ENCODE measurements around the gene ALG11.
"Not testable (repeated sequence)": the region's sequence is repeated elsewhere in the genome, so short reads cannot be mapped to it uniquely, and the experiment has no call there.

The ALG11 gene

DNA sequence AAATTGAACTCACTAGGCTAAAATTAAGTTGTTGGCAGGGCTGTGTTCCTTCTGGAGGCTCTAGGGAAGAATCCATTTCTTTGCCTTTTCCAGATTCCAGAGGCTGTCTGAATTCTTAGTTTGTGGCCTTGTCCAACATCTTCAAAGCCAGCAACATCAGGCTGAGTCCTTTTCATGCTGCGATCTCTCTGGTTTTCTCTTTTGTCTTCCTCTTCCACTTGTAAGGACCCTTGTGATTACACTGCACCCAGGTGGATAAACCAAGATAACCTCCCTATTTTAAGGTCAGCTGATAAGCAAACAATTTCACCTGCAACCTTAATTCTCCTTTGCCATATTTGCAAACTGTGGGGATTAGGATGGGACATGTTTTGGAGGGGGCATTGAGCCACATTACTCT, 23.8 kb downstream of the ALG11 start:
- no peak for TF ChIP-seq CTCF (IDR thresholded peaks at IDR 0.05; ENCODE audit: extremely low read depth, insufficient read depth, missing control alignments)
- in situ Hi-C loops (cut with MboI; ENCODE audit: low pct_unique_long_range_greater_than_20kb, low sequenced_read_pairs, unreplicated experiment) = no loop called here
- DNase-seq (ENCODE audit: low spot score) = no peak

DNA sequence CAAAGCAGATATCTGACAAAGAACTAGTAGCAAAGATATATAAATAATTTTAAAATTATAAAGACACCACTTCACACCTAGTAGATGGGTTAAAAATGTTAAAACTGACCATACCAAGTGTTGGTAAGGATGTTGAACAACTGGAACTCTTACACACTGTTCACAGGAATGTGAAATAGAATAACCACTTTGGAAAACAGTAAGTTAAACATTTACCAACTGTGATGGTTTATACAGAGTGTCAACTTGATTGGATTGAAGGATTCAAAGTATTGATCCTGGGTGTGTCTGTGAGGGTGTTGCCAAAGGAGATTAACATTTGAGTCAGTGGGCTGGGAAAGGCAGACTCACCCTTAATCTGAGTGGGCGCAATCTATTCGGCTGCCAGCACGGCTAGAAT, 31.5 kb downstream of the ALG11 start:
- TF ChIP-seq CTCF (IDR thresholded peaks at IDR 0.05; ENCODE audit: extremely low read depth, insufficient read depth, missing control alignments) = no peak
- DNase-seq (ENCODE audit: low spot score) = no peak
- in situ Hi-C loops (cut with MboI; ENCODE audit: low pct_unique_long_range_greater_than_20kb, low sequenced_read_pairs, unreplicated experiment) = no loop called here

DNA sequence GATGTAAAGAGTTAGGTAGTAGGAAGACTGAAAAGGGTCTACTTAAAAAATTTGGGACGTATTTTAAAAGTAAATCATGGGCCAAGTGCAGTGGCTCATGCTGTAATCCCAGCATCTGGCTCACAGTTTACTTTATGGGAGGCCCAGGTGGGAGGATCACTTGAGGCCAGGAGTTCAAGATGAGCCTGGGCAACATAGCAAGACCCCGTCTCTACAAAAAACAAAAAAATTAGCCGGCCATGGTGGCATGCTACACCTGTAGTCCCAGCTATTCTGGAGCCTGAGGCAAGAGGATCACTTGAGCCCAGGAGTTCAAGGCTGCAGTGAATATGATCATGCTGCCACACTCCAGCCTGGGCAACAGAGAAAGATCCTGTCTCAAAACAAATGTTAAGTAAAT, 35.3 kb downstream of the ALG11 start:
- in situ Hi-C loops (cut with MboI; ENCODE audit: low pct_unique_long_range_greater_than_20kb, low sequenced_read_pairs, unreplicated experiment) = no loop called here
- TF ChIP-seq CTCF (IDR thresholded peaks at IDR 0.05; ENCODE audit: extremely low read depth, insufficient read depth, missing control alignments) = no peak
- DNase-seq (ENCODE audit: low spot score) = no peak

- in situ Hi-C loops (cut with MboI; ENCODE audit: low pct_unique_long_range_greater_than_20kb, low sequenced_read_pairs, unreplicated experiment) = no loop called here
These were observed 36.3 kb downstream of the ALG11 start for GRCh38 chr13:52048516-52048915.

DNA sequence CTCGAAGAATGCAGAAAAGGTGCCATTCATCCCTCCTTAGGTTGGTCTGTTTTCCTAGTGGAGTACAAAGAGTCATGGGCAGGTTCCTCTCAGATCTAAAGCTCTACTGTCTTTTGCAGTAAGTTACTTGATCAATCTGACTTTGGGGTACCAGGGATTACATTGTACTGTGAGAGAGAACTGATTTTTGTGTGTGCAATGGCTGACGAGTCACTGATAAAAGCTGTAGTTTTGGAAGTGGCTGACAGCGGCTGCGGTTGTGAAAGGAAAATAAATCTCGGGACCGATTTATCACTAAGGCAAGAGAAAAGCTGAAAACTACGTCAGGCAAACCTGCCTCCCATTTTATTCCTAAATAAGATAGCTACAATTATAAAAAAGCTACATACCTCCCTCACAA, 39.2 kb downstream of the ALG11 start:
- in situ Hi-C loops (cut with MboI; ENCODE audit: low pct_unique_long_range_greater_than_20kb, low sequenced_read_pairs, unreplicated experiment) = no loop called here
- no peak for DNase-seq (ENCODE audit: low spot score)
- no peak for TF ChIP-seq CTCF (IDR thresholded peaks at IDR 0.05; ENCODE audit: extremely low read depth, insufficient read depth, missing control alignments)

More at GRCh38 chr13:52048516-52048915, 36.3 kb downstream of the ALG11 start:
- no peak for TF ChIP-seq CTCF (IDR thresholded peaks at IDR 0.05; ENCODE audit: extremely low read depth, insufficient read depth, missing control alignments)
- DNase-seq (ENCODE audit: low spot score) = no peak

DNA sequence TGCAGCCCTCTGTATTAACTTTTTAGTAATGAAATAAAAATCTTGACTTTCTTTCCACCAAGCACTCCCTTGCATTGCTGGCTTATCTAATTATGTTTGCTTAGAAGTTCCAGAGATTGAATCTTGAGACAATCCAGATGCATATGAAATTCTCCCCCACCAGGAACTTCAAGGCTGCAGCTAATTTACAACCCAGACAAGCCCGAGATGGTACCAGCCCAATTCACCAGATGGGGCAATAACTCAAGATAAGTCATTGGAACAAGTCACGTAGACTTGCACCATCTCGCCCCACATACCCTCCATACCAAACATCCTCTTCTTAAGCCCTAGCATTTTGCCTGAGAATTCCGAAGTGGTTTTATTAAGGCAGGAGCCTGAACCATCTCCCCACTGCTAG, 41.3 kb downstream of the ALG11 start:
- DNase-seq (ENCODE audit: low spot score) = no peak
- no peak for TF ChIP-seq CTCF (IDR thresholded peaks at IDR 0.05; ENCODE audit: extremely low read depth, insufficient read depth, missing control alignments)
- in situ Hi-C loops (cut with MboI; ENCODE audit: low pct_unique_long_range_greater_than_20kb, low sequenced_read_pairs, unreplicated experiment) = no loop called here

DNA sequence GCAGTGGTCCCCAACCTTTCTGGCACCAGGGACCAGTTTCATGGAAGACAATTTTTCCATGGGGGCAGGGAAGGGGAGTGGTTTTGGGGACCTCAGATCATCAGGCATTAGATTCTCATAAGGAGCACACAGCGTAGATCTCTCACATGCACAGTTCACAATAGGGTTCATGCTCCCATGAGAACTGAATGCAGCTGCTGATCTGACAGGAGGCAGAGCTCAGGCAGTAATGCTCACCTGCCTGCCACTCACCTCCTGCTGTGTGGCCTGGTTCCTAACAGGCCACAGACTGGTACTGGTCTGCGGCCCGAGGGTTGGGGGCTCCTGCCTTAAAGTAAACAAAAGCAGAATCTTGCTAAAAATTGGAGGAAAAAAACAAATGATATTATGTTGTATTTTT, 48.9 kb downstream of the ALG11 start:
- DNase-seq (ENCODE audit: low spot score); in situ Hi-C loops (cut with MboI; ENCODE audit: low pct_unique_long_range_greater_than_20kb, low sequenced_read_pairs, unreplicated experiment): not testable (repeated sequence)
